Heart left ventricle (tissue), 13 donors: Measurements from ENCODE around the gene ITGB8.

Experiments used
- CTCF ChIP-seq, 12 donors: fragments of 200-600 bp; sonication (generic) in 4 of 12; IDR thresholded peaks; one replicate each; pipeline versions ENCODE4 v1.5.0 to v1.8.0; 2018 to 2022; ENCODE audit warnings: antibody characterized with exemption in 12 of 12, mild to moderate bottlenecking in 5 of 12
- POLR2A ChIP-seq, 2 donors: fragments of 450-650 bp; IDR thresholded peaks; one replicate each; pipeline ENCODE4 v1.6.1; 2017; ENCODE audit warnings: antibody characterized with exemption in 2 of 2, mild to moderate bottlenecking in 2 of 2, moderate library complexity in 2 of 2
- donor health status: ischemic (EF 13 %, LVEDD 7.1; RV severe dilation, severe dysfunction).
- donor health status: DM: no; HTN: yes; CAD: no.
- donor health status: DM: no; HTN: no; CAD: no.
- donor health status: ischemic (EF 25% LVEDD 6.9; RV normal size, moderate dysfunction).
- donor health status: ischemic (EF 25% LVEDD 5.7; RV mildly dilated, moderate dysfunction).
- donor health status: ischemic (EF 35%, LVEDD 5.7; RV mildly dilated, moderate dysfunction).
- donor health status: nonischemic (EF 11% LVEDD 7.7; RV severe dilation, severe dysfunction).
- donor health status: DM: yes; HTN: yes; CAD: no.
- donor health status: PGD.
- donor health status: ischemic (EF 29% LVEDD 5.4; RV normal size, mild dysfunction).
- donor health status: nonischemic (EF 23%, LVEDD 6.1; RV moderate dilation, normal function).

- TF ChIP-seq CTCF (IDR thresholded peaks at IDR 0.05) (no peak), POLR2A (IDR thresholded peaks at IDR 0.05) (no peak)
Measured at GRCh38 chr7:20401861-20402746, 71.4 kb downstream of the ITGB8 start.
